ENCODE data around the gene SPATA20. TPM values are rescaled to one million over a fixed set of nuclear protein-coding genes. Genes with fewer than 3 reads are reported as not detected.
A peak's percentile ranks its signal among the peaks of the same experiment; 100 is the strongest.

Gene SPATA20
- total RNA-seq, 4 donors from 2014 or later, result 34.1 to 67.3 (median 38.1) TPM

DNA sequence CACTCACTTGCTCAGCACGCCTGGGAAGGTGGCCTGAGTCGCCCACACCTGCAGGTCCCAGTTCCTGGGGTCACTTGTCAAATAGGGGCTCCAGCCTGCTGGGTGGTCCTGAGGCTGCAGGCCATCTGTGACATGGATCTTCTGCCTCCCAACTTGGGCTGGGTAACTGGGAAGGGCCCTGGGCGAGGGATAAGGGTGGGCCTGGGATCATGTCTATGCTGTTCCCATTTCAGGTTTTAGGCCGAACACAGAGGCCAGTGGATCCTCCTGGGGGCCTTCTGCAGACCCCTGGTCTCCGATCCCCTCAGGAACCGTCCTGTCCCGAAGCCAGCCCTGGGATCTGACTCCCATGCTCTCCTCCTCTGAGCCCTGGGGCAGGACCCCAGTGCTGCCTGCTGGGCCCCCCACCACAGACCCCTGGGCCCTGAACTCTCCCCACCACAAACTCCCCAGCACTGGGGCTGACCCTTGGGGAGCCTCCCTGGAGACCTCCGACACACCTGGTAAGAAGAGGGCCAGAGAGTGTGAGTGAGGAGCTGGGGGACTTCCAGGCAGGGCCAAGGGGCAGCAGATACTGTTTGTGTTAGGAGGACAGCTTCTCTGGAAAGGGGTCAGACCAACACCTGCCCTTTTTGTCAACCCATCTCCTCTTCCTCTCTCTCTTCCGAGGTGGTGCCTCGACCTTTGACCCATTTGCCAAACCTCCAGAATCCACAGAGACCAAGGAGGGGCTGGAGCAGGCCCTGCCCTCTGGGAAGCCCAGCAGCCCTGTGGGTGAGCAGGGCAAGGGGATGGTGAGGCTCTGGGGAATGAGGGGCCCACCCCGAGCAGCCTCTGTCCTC is 6.2 kb upstream of the SPATA20 start:
- Histone ChIP-seq H3K27me3 (no peaks in the 10 kb centered on the region), H3K4me1 (peaks cover 42 to 94% (median 44%) of the 10 kb centered on the region in 3 donors), H3K27ac (peak overlapping the region; percentile 42 to 82 (median 78)), H3K9me3 (no peaks in the 10 kb centered on the region), H3K4me3 (peak overlapping the region in 1 of 4 donors; percentile 68), H3K36me3 (peaks cover 9 to 48% (median 9%) of the 10 kb centered on the region in 3 donors)
- intact Hi-C loops (cut with DNase I), result loop anchor here (10.0 kb wide), 1 partner anchor 304 kb away; no protein-coding TSS in a partner anchor
- TF ChIP-seq POLR2A (IDR thresholded peaks at IDR 0.05) (no peak), CTCF (IDR thresholded peaks at IDR 0.05) (no peak)
- no peak for DNase-seq
- WGBS, 2 donors, result 100% methylated on average over 1 of the region's 11 CpGs

- no peaks in the 10 kb centered on the region for H3K9me3 ChIP-seq
- DNase-seq, result no peak
- peak overlapping the region; percentile 76 to 82 (median 78) for H3K27ac ChIP-seq
- no peak for TF ChIP-seq CTCF (IDR thresholded peaks at IDR 0.05)
- TF ChIP-seq POLR2A (IDR thresholded peaks at IDR 0.05), result no peak
- H3K36me3 ChIP-seq, result peaks cover 7 to 43% (median 9%) of the 10 kb centered on the region in 3 donors
- H3K4me1 ChIP-seq, result peaks cover 40 to 90% (median 41%) of the 10 kb centered on the region in 3 donors
- WGBS, 2 donors, result 50 to 82% methylated on average over 4 to 8 of the region's 9 CpGs
- H3K4me3 ChIP-seq, result peak overlapping the region in 3 of 4 donors; percentile 43 to 68 (median 50)
- intact Hi-C loops (cut with DNase I), result loop anchor here (10.0 kb wide), 1 partner anchor 303 kb away; no protein-coding TSS in a partner anchor
- no peaks in the 10 kb centered on the region for H3K27me3 ChIP-seq
These were observed 5.6 kb upstream of the SPATA20 start for GRCh38 chr17:50541402-50541715.

GRCh38 chr17:50541716-50542688 is 5.0 kb upstream of the SPATA20 start:
- DNase-seq, result no peak
- intact Hi-C loops (cut with DNase I), result loop anchor here (10.0 kb wide), 1 partner anchor 303 kb away; no protein-coding TSS in a partner anchor
- H3K27me3 ChIP-seq, result no peaks in the 10 kb centered on the region
- peaks cover 2 to 37% (median 9%) of the 10 kb centered on the region in 3 donors for H3K36me3 ChIP-seq
- no peaks in the 10 kb centered on the region for H3K9me3 ChIP-seq
- peak overlapping the region; percentile 76 to 82 (median 78) for H3K27ac ChIP-seq
- peak overlapping the region; percentile 26 to 68 (median 46) for H3K4me3 ChIP-seq
- TF ChIP-seq CTCF (IDR thresholded peaks at IDR 0.05) (peak in 3 of 6 experiments; percentile 8 to 28 (median 14)), POLR2A (IDR thresholded peaks at IDR 0.05) (peak in 1 of 4 donors; percentile 57)
- H3K4me1 ChIP-seq, result peaks cover 40 to 90% (median 44%) of the 10 kb centered on the region in 3 donors
- 4 to 8% methylated on average over 4 of the region's 82 CpGs for WGBS, 2 donors

DNA sequence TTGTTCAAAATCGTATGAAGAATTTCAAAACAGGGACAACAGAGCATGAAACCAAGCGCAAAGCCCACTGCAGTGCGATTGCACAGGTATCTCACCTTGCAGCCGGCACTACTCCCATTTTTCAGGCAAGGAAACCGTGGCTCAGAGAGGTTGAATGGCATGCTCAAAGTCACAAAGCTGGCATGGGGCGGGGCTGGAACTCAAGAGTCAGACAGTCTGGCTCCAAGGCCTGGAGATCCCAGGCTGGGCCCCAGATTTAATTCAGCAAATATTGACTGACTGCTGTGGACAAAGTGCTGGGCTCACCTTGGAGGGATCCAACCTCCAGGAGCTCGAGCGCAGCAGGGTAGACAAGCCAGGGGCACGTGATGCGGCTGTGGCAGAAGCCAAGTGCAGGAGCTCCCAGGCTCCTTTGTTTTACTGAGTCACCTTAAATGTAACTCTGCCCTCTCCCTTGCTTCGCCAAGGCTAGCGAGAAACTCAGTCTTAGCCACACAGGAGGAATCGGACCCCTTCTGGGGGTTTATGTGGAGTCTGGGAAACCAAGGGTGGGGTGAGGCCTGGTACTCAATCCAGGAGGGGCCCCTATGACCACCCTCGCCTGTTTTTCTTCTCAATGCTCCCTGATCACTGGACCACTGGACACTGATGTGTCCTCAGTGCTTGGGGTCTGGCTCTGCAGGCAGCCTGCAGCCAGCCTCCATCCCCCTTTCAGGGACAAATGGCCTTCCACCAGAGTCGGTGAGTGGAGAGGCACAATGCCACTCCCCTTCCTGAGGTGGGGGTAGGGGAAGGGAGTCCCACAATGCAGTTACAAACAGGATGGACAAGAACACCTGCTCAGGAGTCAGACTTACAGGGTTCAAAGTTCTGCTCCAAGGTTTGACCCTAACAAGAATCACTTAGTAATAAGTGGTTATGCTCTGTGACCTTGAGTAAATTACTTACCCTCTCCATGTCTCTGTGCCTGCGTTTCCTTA is 3.9 kb upstream of the SPATA20 start:
- DNase-seq, result no peak
- peak overlapping the region; percentile 76 to 82 (median 78) for H3K27ac ChIP-seq

More for the DNA sequence above, 3.9 kb upstream of the SPATA20 start:
- Histone ChIP-seq H3K36me3 (peaks cover 2 to 26% (median 8%) of the 10 kb centered on the region in 3 donors), H3K9me3 (no peaks in the 10 kb centered on the region), H3K4me3 (peak overlapping the region in 1 of 4 donors; percentile 50), H3K27me3 (no peaks in the 10 kb centered on the region), H3K4me1 (peaks cover 51 to 90% (median 51%) of the 10 kb centered on the region in 3 donors)
- intact Hi-C loops (cut with DNase I), result loop anchor here (10.0 kb wide), 1 partner anchor 302 kb away; no protein-coding TSS in a partner anchor
- TF ChIP-seq POLR2A (IDR thresholded peaks at IDR 0.05) (peak in 1 of 4 donors; percentile 15), CTCF (IDR thresholded peaks at IDR 0.05) (peak in 1 of 6 experiments; percentile 11)
- 48 to 65% methylated on average over 8 to 14 of the region's 16 CpGs for WGBS, 2 donors
